ENCODE data around the gene DUSP14.
"Not testable (repeated sequence)": the region's sequence is repeated elsewhere in the genome, so short reads cannot be mapped to it uniquely, and the experiment has no call there.

DUSP14 gene

DNA sequence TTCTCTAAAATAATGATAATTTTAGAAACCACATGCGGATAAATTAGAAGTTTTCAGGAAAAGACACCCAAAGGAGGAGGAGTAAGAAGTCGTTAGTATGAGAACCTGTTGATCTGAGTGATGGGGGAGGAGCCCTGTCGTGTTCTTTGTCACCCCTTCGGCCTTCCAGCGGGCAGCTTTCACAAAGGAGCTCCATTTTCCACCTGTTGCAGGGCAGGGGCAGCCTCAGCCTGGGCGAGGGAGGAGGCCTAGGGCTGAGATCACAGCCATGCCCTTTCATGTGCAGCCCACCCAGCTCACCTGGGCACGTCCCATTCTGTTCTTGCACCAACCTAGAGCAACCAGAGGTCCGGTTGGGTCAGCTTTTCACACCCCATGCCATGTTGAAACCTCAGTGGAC lies 5.3 kb downstream of the DUSP14 start:
- no peaks in the 10 kb centered on the region for H3K9me3 ChIP-seq (ENCODE audit: control insufficient read depth in 1 of 2, low read length in 2 of 2)
- H3K4me3 ChIP-seq (ENCODE audit: low read depth in 1 of 2, low read length in 2 of 2): no peak overlapping the region
- H3K27ac ChIP-seq (ENCODE audit: low read depth, low read length): no peak overlapping the region
- H3K36me3 ChIP-seq (ENCODE audit: control insufficient read depth in 1 of 2, insufficient read depth in 2 of 2, low read length in 2 of 2): no peaks in the 10 kb centered on the region
- peaks cover 0 to 7% of the 10 kb centered on the region in 2 donors for H3K4me1 ChIP-seq (ENCODE audit: control insufficient read depth in 1 of 2, insufficient read depth in 2 of 2, low read length in 2 of 2)
- no peaks in the 10 kb centered on the region for H3K27me3 ChIP-seq (ENCODE audit: control insufficient read depth in 1 of 2, insufficient read depth in 2 of 2, low read length in 2 of 2)
- H3K9ac ChIP-seq (ENCODE audit: low read depth in 1 of 2, low read length in 2 of 2): no peak overlapping the region

DNA sequence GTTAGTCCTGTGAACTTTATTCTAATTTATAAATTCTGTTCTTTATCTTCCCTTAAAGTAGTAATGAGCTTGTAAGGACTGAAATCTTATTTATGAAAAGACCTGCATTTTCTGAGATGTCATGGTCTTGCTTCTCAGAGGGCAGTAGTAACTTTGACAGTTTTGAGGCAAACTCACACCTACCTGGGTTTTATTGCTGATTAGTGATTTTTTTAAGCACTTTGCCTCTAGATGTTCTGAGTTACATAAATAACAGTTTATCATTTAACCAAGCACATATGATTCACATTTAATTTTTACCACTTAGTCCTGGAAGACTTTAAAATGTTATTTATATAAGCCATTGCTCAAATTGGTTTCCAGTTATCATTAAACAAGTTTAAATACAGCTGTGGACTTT lies 10.7 kb downstream of the DUSP14 start:
- H3K36me3 ChIP-seq (ENCODE audit: control insufficient read depth in 1 of 2, insufficient read depth in 2 of 2, low read length in 2 of 2): no peaks in the 10 kb centered on the region
- no peak overlapping the region for H3K27ac ChIP-seq (ENCODE audit: low read depth, low read length)
- H3K4me3 ChIP-seq (ENCODE audit: low read depth in 1 of 2, low read length in 2 of 2): no peak overlapping the region
- no peaks in the 10 kb centered on the region for H3K9me3 ChIP-seq (ENCODE audit: control insufficient read depth in 1 of 2, low read length in 2 of 2)
- no peaks in the 10 kb centered on the region for H3K4me1 ChIP-seq (ENCODE audit: control insufficient read depth in 1 of 2, insufficient read depth in 2 of 2, low read length in 2 of 2)
- no peaks in the 10 kb centered on the region for H3K27me3 ChIP-seq (ENCODE audit: control insufficient read depth in 1 of 2, insufficient read depth in 2 of 2, low read length in 2 of 2)
- H3K9ac ChIP-seq (ENCODE audit: low read depth in 1 of 2, low read length in 2 of 2): no peak overlapping the region

DNA sequence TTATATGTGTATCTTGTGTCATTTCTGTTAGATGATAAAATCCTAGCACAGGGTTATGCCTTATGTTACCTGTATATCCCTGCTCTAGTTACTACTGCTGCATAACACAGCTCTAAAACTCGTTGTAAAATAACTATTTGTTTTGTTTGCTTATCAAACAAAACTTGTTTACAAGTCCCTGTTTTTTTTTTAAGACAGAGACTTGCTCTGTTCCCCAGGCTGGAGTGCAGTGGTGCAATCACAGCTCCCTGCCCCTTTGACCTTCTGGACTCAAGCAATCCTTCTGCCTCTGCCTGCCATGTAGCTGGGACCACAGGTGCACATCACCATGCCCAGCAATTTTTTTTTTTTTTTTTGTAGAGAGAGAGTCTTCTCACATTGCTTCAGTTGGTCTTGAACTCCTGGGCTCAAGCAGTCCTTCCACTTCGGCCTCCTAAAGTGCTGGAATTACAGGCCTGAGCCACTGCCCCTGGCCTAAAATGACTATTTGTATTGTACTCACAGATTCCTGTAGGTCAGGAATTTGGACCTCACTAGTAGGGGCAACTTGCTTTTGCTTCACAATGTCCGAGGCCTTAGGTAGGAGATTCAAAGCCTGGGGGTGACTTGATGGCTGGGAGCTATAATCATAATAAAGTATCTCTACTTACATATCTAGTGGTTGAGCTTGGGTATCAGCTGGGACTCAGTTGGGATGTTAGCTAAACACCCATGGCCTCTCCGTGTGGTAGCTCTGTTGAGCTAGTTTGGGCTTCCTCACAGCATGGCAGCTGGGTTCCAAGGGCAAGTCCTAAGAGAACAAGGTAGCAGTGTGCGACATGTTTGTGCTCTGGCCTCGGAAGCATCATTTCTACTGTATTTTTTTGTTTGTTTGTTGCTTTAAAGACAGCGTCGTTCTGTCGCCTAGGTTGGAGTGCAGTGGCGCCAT lies 12.6 kb downstream of the DUSP14 start:
- no peak overlapping the region for H3K27ac ChIP-seq (ENCODE audit: low read depth, low read length)

DNA sequence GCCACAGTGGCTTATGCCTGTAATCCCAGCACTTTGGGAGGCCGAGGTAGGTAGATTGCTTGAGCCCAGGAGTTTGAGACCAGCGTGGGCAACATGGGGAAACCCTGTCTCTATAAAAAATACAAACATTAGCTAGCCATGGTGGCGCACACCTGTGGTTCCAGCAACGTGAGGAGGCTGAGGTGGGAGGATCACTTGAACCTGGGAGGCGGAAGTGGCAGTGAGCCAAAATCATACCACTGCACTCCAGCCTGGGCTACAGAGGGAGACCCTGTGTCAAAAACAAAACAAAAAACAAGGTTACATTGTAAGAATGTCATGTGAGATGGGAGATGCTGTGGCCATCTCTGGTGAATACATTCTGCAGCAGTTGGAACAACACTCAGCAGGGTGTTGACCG lies 13.5 kb downstream of the DUSP14 start:
- Histone ChIP-seq H3K4me1 (ENCODE audit: control insufficient read depth in 1 of 2, insufficient read depth in 2 of 2, low read length in 2 of 2) (no peaks in the 10 kb centered on the region), H3K36me3 (ENCODE audit: control insufficient read depth in 1 of 2, insufficient read depth in 2 of 2, low read length in 2 of 2) (no peaks in the 10 kb centered on the region), H3K9ac (ENCODE audit: low read depth in 1 of 2, low read length in 2 of 2) (no peak overlapping the region), H3K27ac (ENCODE audit: low read depth, low read length) (no peak overlapping the region), H3K9me3 (ENCODE audit: control insufficient read depth in 1 of 2, low read length in 2 of 2) (no peaks in the 10 kb centered on the region), H3K27me3 (ENCODE audit: control insufficient read depth in 1 of 2, insufficient read depth in 2 of 2, low read length in 2 of 2) (no peaks in the 10 kb centered on the region), H3K4me3 (ENCODE audit: low read depth in 1 of 2, low read length in 2 of 2) (no peak overlapping the region)

More for the DNA sequence above, 12.6 kb downstream of the DUSP14 start:
- H3K9me3 ChIP-seq (ENCODE audit: control insufficient read depth in 1 of 2, low read length in 2 of 2): no peaks in the 10 kb centered on the region
- H3K27me3 ChIP-seq (ENCODE audit: control insufficient read depth in 1 of 2, insufficient read depth in 2 of 2, low read length in 2 of 2): no peaks in the 10 kb centered on the region
- H3K4me1 ChIP-seq (ENCODE audit: control insufficient read depth in 1 of 2, insufficient read depth in 2 of 2, low read length in 2 of 2): no peaks in the 10 kb centered on the region
- H3K9ac ChIP-seq (ENCODE audit: low read depth in 1 of 2, low read length in 2 of 2): no peak overlapping the region
- H3K4me3 ChIP-seq (ENCODE audit: low read depth in 1 of 2, low read length in 2 of 2): no peak overlapping the region
- no peaks in the 10 kb centered on the region for H3K36me3 ChIP-seq (ENCODE audit: control insufficient read depth in 1 of 2, insufficient read depth in 2 of 2, low read length in 2 of 2)

DNA sequence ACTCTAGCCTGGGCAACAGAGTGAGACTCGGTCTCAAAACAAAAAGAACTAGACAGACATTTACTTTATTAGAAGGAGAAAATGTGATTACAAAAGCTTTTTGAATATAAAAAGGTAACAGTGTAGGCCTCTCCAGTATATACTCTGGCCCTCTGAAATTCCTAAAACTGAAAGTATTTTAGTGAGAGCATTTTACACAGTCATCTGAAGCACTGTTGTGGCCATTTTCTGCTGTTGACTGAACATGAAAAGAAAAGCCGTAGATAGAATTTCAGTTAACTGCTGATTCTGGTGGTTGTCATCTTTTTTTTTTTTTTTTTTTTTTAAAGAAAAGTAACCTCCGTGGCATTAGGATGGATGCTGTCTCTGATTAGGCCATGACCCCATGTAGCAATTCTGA lies 15.6 kb downstream of the DUSP14 start:
- H3K27me3 ChIP-seq (ENCODE audit: control insufficient read depth in 1 of 2, insufficient read depth in 2 of 2, low read length in 2 of 2): no peaks in the 10 kb centered on the region
- H3K27ac ChIP-seq (ENCODE audit: low read depth, low read length): no peak overlapping the region
- H3K9me3 ChIP-seq (ENCODE audit: control insufficient read depth in 1 of 2, low read length in 2 of 2): no peaks in the 10 kb centered on the region
- no peaks in the 10 kb centered on the region for H3K4me1 ChIP-seq (ENCODE audit: control insufficient read depth in 1 of 2, insufficient read depth in 2 of 2, low read length in 2 of 2)
- peaks cover 0 to 3% of the 10 kb centered on the region in 2 donors for H3K36me3 ChIP-seq (ENCODE audit: control insufficient read depth in 1 of 2, insufficient read depth in 2 of 2, low read length in 2 of 2)
- H3K9ac ChIP-seq (ENCODE audit: low read depth in 1 of 2, low read length in 2 of 2): no peak overlapping the region
- no peak overlapping the region for H3K4me3 ChIP-seq (ENCODE audit: low read depth in 1 of 2, low read length in 2 of 2)

DNA sequence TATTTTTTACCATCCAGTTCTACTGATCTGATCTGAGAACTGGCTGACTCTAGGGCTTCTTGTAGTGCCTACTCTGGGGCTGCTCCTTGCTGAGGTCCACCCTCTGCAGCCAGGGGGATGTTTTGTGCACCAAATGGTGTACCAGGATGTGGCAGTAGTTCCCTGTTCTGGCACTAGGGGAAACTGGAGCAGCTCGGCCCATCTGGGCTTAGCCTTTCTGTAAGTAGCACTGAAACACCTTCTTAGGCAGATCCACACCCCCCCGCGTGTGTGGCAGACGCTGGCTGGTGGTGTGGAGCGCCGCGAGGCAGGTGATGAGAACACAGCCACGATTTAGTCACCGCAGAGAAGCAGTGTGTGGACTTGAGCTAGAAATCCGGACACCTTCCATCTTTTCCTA lies 17.0 kb downstream of the DUSP14 start:
- no peak overlapping the region for H3K9ac ChIP-seq (ENCODE audit: low read depth in 1 of 2, low read length in 2 of 2)
- no peak overlapping the region for H3K4me3 ChIP-seq (ENCODE audit: low read depth in 1 of 2, low read length in 2 of 2)
- no peaks in the 10 kb centered on the region for H3K4me1 ChIP-seq (ENCODE audit: control insufficient read depth in 1 of 2, insufficient read depth in 2 of 2, low read length in 2 of 2)
- H3K27me3 ChIP-seq (ENCODE audit: control insufficient read depth in 1 of 2, insufficient read depth in 2 of 2, low read length in 2 of 2): no peaks in the 10 kb centered on the region
- no peak overlapping the region for H3K27ac ChIP-seq (ENCODE audit: low read depth, low read length)
- H3K36me3 ChIP-seq (ENCODE audit: control insufficient read depth in 1 of 2, insufficient read depth in 2 of 2, low read length in 2 of 2): peaks cover 0 to 3% of the 10 kb centered on the region in 2 donors
- H3K9me3 ChIP-seq (ENCODE audit: control insufficient read depth in 1 of 2, low read length in 2 of 2): no peaks in the 10 kb centered on the region

DNA sequence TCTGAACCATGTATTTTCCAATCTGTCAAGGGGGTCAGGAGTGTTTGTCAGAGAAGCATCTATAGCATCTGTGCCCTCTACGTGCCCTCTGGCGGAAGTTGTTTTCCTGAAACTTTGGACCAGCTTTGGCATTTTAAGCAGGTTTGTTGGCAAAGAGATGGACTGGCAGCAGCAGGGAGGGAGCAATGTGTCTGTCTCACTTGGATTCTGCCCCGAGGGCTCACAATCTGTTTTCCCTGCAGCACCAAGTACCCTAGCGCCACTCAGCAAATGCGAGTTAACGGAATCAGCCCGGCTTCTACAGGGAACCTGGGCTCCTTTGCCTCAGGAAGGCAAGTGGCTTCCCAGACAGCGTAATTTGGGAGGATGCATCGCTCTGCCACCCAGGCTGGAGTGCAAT lies 17.4 kb downstream of the DUSP14 start:
- Histone ChIP-seq H3K4me3 (ENCODE audit: low read depth in 1 of 2, low read length in 2 of 2) (no peak overlapping the region), H3K36me3 (ENCODE audit: control insufficient read depth in 1 of 2, insufficient read depth in 2 of 2, low read length in 2 of 2) (peaks cover 0 to 5% of the 10 kb centered on the region in 2 donors), H3K27me3 (ENCODE audit: control insufficient read depth in 1 of 2, insufficient read depth in 2 of 2, low read length in 2 of 2) (no peaks in the 10 kb centered on the region), H3K9me3 (ENCODE audit: control insufficient read depth in 1 of 2, low read length in 2 of 2) (no peaks in the 10 kb centered on the region), H3K9ac (ENCODE audit: low read depth in 1 of 2, low read length in 2 of 2) (no peak overlapping the region), H3K27ac (ENCODE audit: low read depth, low read length) (no peak overlapping the region), H3K4me1 (ENCODE audit: control insufficient read depth in 1 of 2, insufficient read depth in 2 of 2, low read length in 2 of 2) (no peaks in the 10 kb centered on the region)

DNA sequence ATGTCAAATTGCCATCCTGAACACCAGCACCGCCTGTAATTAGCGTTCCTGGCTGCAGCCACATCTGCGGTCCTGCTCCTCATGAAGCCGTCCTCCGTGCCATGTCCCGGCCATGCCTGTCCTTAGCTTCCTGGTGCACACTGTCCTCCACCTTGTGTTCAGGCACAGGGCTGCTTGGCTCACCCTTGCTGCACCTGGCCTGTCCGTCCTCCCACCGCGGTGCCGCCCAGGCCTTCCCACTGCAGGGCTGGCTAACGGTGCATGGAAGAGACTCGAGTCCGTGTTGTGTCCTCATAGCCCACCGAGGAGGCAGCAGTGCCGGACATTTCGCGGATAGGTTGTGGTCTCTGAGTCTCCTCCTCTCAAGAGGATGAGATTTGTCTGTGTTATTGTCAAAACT lies 20.4 kb downstream of the DUSP14 start:
- H3K9me3 ChIP-seq (ENCODE audit: control insufficient read depth in 1 of 2, low read length in 2 of 2): no peaks in the 10 kb centered on the region
- no peak overlapping the region for H3K9ac ChIP-seq (ENCODE audit: low read depth in 1 of 2, low read length in 2 of 2)
- H3K27ac ChIP-seq (ENCODE audit: low read depth, low read length): no peak overlapping the region
- H3K36me3 ChIP-seq (ENCODE audit: control insufficient read depth in 1 of 2, insufficient read depth in 2 of 2, low read length in 2 of 2): peaks cover 0 to 18% of the 10 kb centered on the region in 2 donors
- H3K27me3 ChIP-seq (ENCODE audit: control insufficient read depth in 1 of 2, insufficient read depth in 2 of 2, low read length in 2 of 2): no peaks in the 10 kb centered on the region
- H3K4me1 ChIP-seq (ENCODE audit: control insufficient read depth in 1 of 2, insufficient read depth in 2 of 2, low read length in 2 of 2): no peaks in the 10 kb centered on the region
- H3K4me3 ChIP-seq (ENCODE audit: low read depth in 1 of 2, low read length in 2 of 2): no peak overlapping the region

DNA sequence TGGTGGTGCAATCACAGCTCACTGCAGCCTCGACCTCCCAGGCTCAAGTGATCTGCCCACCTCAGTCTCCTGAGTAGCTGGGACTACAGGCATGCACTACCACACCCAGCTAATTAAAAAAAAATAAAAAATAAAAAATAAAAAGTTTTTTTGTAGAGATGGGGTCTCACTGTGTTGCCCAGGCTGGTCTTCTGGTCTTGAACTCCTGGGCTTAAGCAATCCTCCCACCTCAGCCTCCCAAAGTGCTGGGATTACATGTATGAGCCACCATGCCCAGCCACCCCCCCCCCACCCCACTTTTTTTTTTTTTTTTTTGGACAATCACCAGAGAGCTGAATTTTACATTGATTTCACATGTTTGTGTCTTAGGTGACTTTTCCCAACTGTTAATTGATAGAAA lies 22.0 kb downstream of the DUSP14 start:
- not testable (repeated sequence) for H3K27me3 ChIP-seq (ENCODE audit: control insufficient read depth in 1 of 2, insufficient read depth in 2 of 2, low read length in 2 of 2); H3K4me3 ChIP-seq (ENCODE audit: low read depth in 1 of 2, low read length in 2 of 2); H3K9me3 ChIP-seq (ENCODE audit: control insufficient read depth in 1 of 2, low read length in 2 of 2); H3K9ac ChIP-seq (ENCODE audit: low read depth in 1 of 2, low read length in 2 of 2); H3K4me1 ChIP-seq (ENCODE audit: control insufficient read depth in 1 of 2, insufficient read depth in 2 of 2, low read length in 2 of 2); H3K27ac ChIP-seq (ENCODE audit: low read depth, low read length)
- peaks cover 3 to 26% of the 10 kb centered on the region in 2 donors for H3K36me3 ChIP-seq (ENCODE audit: control insufficient read depth in 1 of 2, insufficient read depth in 2 of 2, low read length in 2 of 2)

DNA sequence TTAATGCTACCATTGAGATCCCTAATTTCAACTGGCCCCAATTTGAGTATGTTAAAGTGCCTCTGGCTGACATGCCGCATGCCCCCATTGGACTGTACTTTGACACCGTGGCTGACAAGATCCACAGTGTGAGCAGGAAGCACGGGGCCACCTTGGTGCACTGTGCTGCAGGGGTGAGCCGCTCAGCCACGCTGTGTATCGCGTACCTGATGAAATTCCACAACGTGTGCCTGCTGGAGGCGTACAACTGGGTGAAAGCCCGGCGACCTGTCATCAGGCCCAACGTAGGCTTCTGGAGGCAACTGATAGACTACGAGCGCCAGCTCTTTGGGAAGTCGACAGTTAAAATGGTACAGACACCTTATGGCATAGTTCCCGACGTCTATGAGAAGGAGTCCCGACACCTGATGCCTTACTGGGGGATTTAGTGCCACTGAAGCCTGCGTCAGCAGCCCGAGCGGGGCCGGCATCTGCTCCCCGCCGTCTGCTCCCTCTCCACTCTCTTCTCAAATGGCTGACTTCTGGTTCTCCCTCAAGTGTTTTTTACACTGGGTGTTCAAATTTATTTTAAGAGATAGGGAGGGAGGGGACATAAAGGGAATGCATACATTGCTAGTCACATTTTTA lies 22.9 kb downstream of the DUSP14 start:
- H3K36me3 ChIP-seq (ENCODE audit: control insufficient read depth in 1 of 2, insufficient read depth in 2 of 2, low read length in 2 of 2): peaks cover 4 to 34% of the 10 kb centered on the region in 2 donors

More for the DNA sequence above, 22.9 kb downstream of the DUSP14 start:
- H3K9me3 ChIP-seq (ENCODE audit: control insufficient read depth in 1 of 2, low read length in 2 of 2): no peaks in the 10 kb centered on the region
- H3K27ac ChIP-seq (ENCODE audit: low read depth, low read length): no peak overlapping the region
- H3K9ac ChIP-seq (ENCODE audit: low read depth in 1 of 2, low read length in 2 of 2): no peak overlapping the region
- no peaks in the 10 kb centered on the region for H3K4me1 ChIP-seq (ENCODE audit: control insufficient read depth in 1 of 2, insufficient read depth in 2 of 2, low read length in 2 of 2)
- H3K27me3 ChIP-seq (ENCODE audit: control insufficient read depth in 1 of 2, insufficient read depth in 2 of 2, low read length in 2 of 2): no peaks in the 10 kb centered on the region
- no peak overlapping the region for H3K4me3 ChIP-seq (ENCODE audit: low read depth in 1 of 2, low read length in 2 of 2)
